Testis (tissue), 2 donors: ENCODE data around the gene NUDT7.

ENCODE experiments used
- POLR2A ChIP-seq: fragments of 450-650 bp; IDR thresholded peaks from one replicate; pipeline ENCODE4 v1.6.1; 2017; ENCODE audit warnings: antibody characterized with exemption, mild to moderate bottlenecking, moderate library complexity
- TF ChIP-seq, protein P1 (sequence below), 3 experiments: fragments of 450-650 bp in 2 of 3; fragments of 200-600 bp in 1 of 3; sonication (generic) in 1 of 3; IDR thresholded peaks; one replicate each; pipeline ENCODE4 v1.5.1; 2016 to 2019; ENCODE audit warnings: antibody characterized with exemption in 3 of 3, mild to moderate bottlenecking in 2 of 3, moderate library complexity in 1 of 3

DNA sequence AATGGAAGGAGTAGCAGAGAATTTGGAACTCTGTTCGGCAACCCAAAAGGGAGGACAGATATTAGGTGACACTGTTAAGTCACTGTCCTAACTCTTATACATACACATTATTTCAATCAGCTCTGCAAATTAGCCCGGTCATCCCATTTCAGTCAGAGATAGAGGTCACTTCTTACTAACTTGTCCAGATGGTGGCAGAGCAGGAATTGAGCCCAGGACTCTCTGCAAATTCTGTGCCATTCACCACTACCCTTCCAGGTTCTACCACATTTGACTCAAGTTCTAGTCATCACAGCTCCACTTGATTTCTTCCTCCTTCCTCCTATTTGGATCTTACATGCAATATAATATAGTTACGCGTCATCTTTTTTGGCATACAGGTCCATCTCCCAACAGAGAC is 35.9 kb upstream of the NUDT7 start:
- TF ChIP-seq, protein P1, sequence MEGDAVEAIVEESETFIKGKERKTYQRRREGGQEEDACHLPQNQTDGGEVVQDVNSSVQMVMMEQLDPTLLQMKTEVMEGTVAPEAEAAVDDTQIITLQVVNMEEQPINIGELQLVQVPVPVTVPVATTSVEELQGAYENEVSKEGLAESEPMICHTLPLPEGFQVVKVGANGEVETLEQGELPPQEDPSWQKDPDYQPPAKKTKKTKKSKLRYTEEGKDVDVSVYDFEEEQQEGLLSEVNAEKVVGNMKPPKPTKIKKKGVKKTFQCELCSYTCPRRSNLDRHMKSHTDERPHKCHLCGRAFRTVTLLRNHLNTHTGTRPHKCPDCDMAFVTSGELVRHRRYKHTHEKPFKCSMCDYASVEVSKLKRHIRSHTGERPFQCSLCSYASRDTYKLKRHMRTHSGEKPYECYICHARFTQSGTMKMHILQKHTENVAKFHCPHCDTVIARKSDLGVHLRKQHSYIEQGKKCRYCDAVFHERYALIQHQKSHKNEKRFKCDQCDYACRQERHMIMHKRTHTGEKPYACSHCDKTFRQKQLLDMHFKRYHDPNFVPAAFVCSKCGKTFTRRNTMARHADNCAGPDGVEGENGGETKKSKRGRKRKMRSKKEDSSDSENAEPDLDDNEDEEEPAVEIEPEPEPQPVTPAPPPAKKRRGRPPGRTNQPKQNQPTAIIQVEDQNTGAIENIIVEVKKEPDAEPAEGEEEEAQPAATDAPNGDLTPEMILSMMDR (IDR thresholded peaks at IDR 0.05) = no peak
- TF ChIP-seq POLR2A = no peak
